Adrenal gland (tissue), 5 donors: Measurements from ENCODE around the gene DPP6.

ENCODE experiments used
- POLR2A ChIP-seq, 2 donors: fragments of 450-650 bp; IDR thresholded peaks; one replicate each; pipeline ENCODE4 v1.6.1; 2017; ENCODE audit warnings: antibody characterized with exemption in 2 of 2, mild to moderate bottlenecking in 2 of 2, moderate library complexity in 1 of 2
- TF ChIP-seq, protein P1 (sequence below), 6 experiments: fragments of 450-650 bp in 4 of 6; fragments of 200-600 bp in 2 of 6; sonication (generic) in 1 of 6; IDR thresholded peaks; 1 replicate in 5 of 6; 2 replicates in 1 of 6; pipeline versions ENCODE4 v1.5.1 to v1.8.0; 2016 to 2021; ENCODE audit warnings: antibody characterized with exemption in 6 of 6, mild to moderate bottlenecking in 2 of 6, moderate library complexity in 1 of 6
- donor health status: DM: no; HTN: no; CAD: no.

DNA sequence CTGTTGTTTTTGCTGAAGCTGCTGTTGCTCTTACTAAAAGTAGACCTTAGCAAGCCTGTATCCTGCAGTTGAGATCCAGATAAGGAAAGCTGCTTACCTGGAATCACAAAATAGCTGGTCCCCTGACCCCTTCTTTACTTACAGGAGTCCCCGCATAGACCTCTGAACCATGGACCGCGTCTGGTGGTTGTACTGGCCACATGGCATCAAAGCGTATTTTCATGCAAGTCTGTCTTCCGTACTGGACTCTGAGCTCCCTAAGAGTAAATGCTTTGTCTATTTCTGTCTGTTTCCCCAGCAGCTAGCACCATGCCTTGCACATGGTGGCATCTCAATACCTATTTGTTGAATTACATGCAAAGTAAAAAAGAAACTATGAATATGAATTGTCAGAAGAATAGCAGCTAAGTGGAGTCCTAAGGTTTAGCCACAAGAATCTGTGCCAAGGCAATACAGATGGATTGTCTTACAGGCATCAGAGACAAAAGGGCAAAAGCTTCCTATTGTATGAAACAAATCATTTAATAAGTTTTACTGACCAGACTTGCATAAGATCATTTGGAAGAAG, 791.6 kb downstream of the DPP6 start:
- TF ChIP-seq, protein P1, sequence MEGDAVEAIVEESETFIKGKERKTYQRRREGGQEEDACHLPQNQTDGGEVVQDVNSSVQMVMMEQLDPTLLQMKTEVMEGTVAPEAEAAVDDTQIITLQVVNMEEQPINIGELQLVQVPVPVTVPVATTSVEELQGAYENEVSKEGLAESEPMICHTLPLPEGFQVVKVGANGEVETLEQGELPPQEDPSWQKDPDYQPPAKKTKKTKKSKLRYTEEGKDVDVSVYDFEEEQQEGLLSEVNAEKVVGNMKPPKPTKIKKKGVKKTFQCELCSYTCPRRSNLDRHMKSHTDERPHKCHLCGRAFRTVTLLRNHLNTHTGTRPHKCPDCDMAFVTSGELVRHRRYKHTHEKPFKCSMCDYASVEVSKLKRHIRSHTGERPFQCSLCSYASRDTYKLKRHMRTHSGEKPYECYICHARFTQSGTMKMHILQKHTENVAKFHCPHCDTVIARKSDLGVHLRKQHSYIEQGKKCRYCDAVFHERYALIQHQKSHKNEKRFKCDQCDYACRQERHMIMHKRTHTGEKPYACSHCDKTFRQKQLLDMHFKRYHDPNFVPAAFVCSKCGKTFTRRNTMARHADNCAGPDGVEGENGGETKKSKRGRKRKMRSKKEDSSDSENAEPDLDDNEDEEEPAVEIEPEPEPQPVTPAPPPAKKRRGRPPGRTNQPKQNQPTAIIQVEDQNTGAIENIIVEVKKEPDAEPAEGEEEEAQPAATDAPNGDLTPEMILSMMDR (IDR thresholded peaks at IDR 0.05) = no peak
- no peak for TF ChIP-seq POLR2A (IDR thresholded peaks at IDR 0.05)
